Fibroblast of lung (primary cell): ENCODE measurements around the gene ATP10A. TPM values are rescaled to one million over a fixed set of nuclear protein-coding genes. Genes with fewer than 3 reads are reported as not detected.
A peak's percentile ranks its signal among the peaks of the same experiment; 100 is the strongest.

Experiments used
- DNase-seq, 2 donors: peaks; one replicate each; pipeline versions ENCODE4 v3.0.0 to v3.0.0-alpha.2; 2010; ENCODE audit warnings: low read depth in 2 of 2
- H2AFZ ChIP-seq: 2 replicates; pipeline ENCODE4 v1.5.1; 2012; ENCODE audit warnings: low read length, control low read depth, inconsistent platforms
- H3K27ac ChIP-seq: 2 replicates; pipeline ENCODE4 v1.5.1; 2011; ENCODE audit warnings: low read length, control low read depth; ENCODE audit not compliant: insufficient read depth
- H3K27me3 ChIP-seq: 2 replicates; pipeline ENCODE4 v1.5.1; 2011; ENCODE audit warnings: mild to moderate bottlenecking, low read length; ENCODE audit not compliant: control insufficient read depth, insufficient read depth
- H3K36me3 ChIP-seq: 2 replicates; pipeline ENCODE4 v1.5.1; 2011; ENCODE audit warnings: low read length; ENCODE audit not compliant: control insufficient read depth, insufficient read depth
- H3K4me1 ChIP-seq: 2 replicates; pipeline ENCODE4 v1.5.1; 2011; ENCODE audit warnings: low read length; ENCODE audit not compliant: control insufficient read depth, insufficient read depth; ENCODE audit errors: extremely low read depth
- H3K4me2 ChIP-seq: 2 replicates; pipeline ENCODE4 v1.5.1; 2011; ENCODE audit warnings: low read length, control low read depth; ENCODE audit not compliant: insufficient read depth; ENCODE audit errors: extremely low read depth
- H3K4me3 ChIP-seq, 4 experiments: fragments of 200-600 bp in 1 of 4; sonication (generic) in 1 of 4; replicated peaks in 1 of 4; 2 replicates each; pipeline ENCODE4 v1.5.1; 2011 to 2016; ENCODE audit warnings: low read length in 4 of 4, low read depth in 3 of 4, mild to moderate bottlenecking in 3 of 4, control low read depth in 2 of 4, inconsistent platforms in 1 of 4, mixed read lengths in 1 of 4; ENCODE audit not compliant: insufficient read depth in 1 of 4; ENCODE audit errors: control extremely low read depth in 1 of 4
- H3K79me2 ChIP-seq: 2 replicates; pipeline ENCODE4 v1.5.1; 2012; ENCODE audit warnings: mild to moderate bottlenecking, low read length, inconsistent platforms; ENCODE audit not compliant: control insufficient read depth, insufficient read depth
- H3K9ac ChIP-seq: 2 replicates; pipeline ENCODE4 v1.5.1; 2011; ENCODE audit warnings: mild to moderate bottlenecking, low read length, control low read depth; ENCODE audit not compliant: insufficient read depth
- H3K9me3 ChIP-seq: 2 replicates; pipeline ENCODE4 v1.5.1; 2012; ENCODE audit warnings: low read depth, low read length; ENCODE audit not compliant: control insufficient read depth, insufficient read depth
- H4K20me1 ChIP-seq: 2 replicates; pipeline ENCODE4 v1.5.1; 2011; ENCODE audit warnings: low read length; ENCODE audit not compliant: control insufficient read depth, insufficient read depth; ENCODE audit errors: extremely low read depth
- CTCF ChIP-seq, 2 donors: IDR thresholded peaks in 1 of 2; conservative IDR thresholded peaks in 1 of 2; 1 replicate in 1 of 2; 2 replicates in 1 of 2; pipeline ENCODE4 v1.5.1; 2011 to 2012; ENCODE audit warnings: low read length in 2 of 2, control low read depth in 1 of 2, inconsistent platforms in 1 of 2, low read depth in 1 of 2, mild to moderate bottlenecking in 1 of 2
- EZH2 ChIP-seq: IDR thresholded peaks from 2 replicates; pipeline ENCODE4 v1.5.1; 2012; ENCODE audit warnings: low read length, control low read depth, mild to moderate bottlenecking; ENCODE audit errors: missing control alignments
- polyA plus RNA-seq, 2 donors: library from polyadenylated mRNA; depleted of rRNA in 1 of 2; stranded (reverse) in 1 of 2; unstranded in 1 of 2; fragments of >200 nt; gene quantifications; 2 replicates each; pipeline ENCODE4 v1.2.1, GENCODE V29; 2011 to 2012; ENCODE audit warnings: missing spikeins in 1 of 2
- total RNA-seq: library from RNA; depleted of rRNA; stranded (reverse); fragments of >200 nt; gene quantifications from 2 replicates; pipeline ENCODE4 v1.2.1, GENCODE V29; 2014

The ATP10A gene
- total and polyA plus RNA-seq, 2 donors (not counting 1 experiment from before 2014, with no cell fraction given) = 12.7 to 13.8 TPM

- no peaks in the 10 kb centered on the region for H3K27me3 ChIP-seq
- peak overlapping the region in 1 of 4 experiments; percentile 53 for H3K4me3 ChIP-seq
- no peaks in the 10 kb centered on the region for H3K36me3 ChIP-seq
- H3K4me1 ChIP-seq = peaks cover 24% of the 10 kb centered on the region
- H2AFZ ChIP-seq = no peak overlapping the region
- no peak for DNase-seq
- peaks cover 25% of the 10 kb centered on the region for H3K79me2 ChIP-seq
- peak overlapping the region; percentile 98 for H3K4me2 ChIP-seq
- peak overlapping the region; percentile 96 for H3K27ac ChIP-seq
- no peak overlapping the region for H3K9ac ChIP-seq
- H4K20me1 ChIP-seq = no peaks in the 10 kb centered on the region
- TF ChIP-seq EZH2 (no peak), CTCF (conservative IDR thresholded peaks at IDR 0.05 in 1 of 2, IDR thresholded peaks at IDR 0.05 in 1 of 2; ENCODE audit: low read depth in 1 of 2, low read length in 2 of 2) (no peak)
- no peaks in the 10 kb centered on the region for H3K9me3 ChIP-seq
These were observed 14.4 kb downstream of the ATP10A start for GRCh38 chr15:25848784-25849156.

GRCh38 chr15:25848325-25848724 is 14.8 kb downstream of the ATP10A start:
- H3K79me2 ChIP-seq = peaks cover 22% of the 10 kb centered on the region
- no peak overlapping the region for H3K4me2 ChIP-seq
- H3K4me1 ChIP-seq = peaks cover 24% of the 10 kb centered on the region

GRCh38 chr15:25847051-25847450 is 16.1 kb downstream of the ATP10A start:
- Histone ChIP-seq H3K9me3 (no peaks in the 10 kb centered on the region), H3K27ac (no peak overlapping the region), H3K4me3 (no peak overlapping the region), H4K20me1 (no peaks in the 10 kb centered on the region), H3K4me2 (no peak overlapping the region), H3K27me3 (no peaks in the 10 kb centered on the region), H2AFZ (no peak overlapping the region), H3K4me1 (peaks cover 22% of the 10 kb centered on the region), H3K9ac (no peak overlapping the region), H3K79me2 (peaks cover 21% of the 10 kb centered on the region), H3K36me3 (no peaks in the 10 kb centered on the region)
- DNase-seq = no peak
- TF ChIP-seq EZH2 (no peak), CTCF (conservative IDR thresholded peaks at IDR 0.05 in 1 of 2, IDR thresholded peaks at IDR 0.05 in 1 of 2; ENCODE audit: low read depth in 1 of 2, low read length in 2 of 2) (no peak)

More at GRCh38 chr15:25848325-25848724, 14.8 kb downstream of the ATP10A start:
- no peak overlapping the region for H3K27ac ChIP-seq
- no peaks in the 10 kb centered on the region for H3K9me3 ChIP-seq
- no peaks in the 10 kb centered on the region for H4K20me1 ChIP-seq
- H3K9ac ChIP-seq = no peak overlapping the region
- H2AFZ ChIP-seq = no peak overlapping the region
- no peaks in the 10 kb centered on the region for H3K36me3 ChIP-seq
- H3K4me3 ChIP-seq = no peak overlapping the region
- no peak for DNase-seq
- no peaks in the 10 kb centered on the region for H3K27me3 ChIP-seq
- TF ChIP-seq CTCF (conservative IDR thresholded peaks at IDR 0.05 in 1 of 2, IDR thresholded peaks at IDR 0.05 in 1 of 2; ENCODE audit: low read depth in 1 of 2, low read length in 2 of 2) (no peak), EZH2 (no peak)
